DOHH2 (cell line): ENCODE data around the gene TOR4A.

Source experiments
- EZH2phosphoT487 ChIP-seq: fragments of 200-600 bp; sonication (generic); IDR thresholded peaks from 2 replicates; pipeline ENCODE4 v1.6.1; 2017; ENCODE audit warnings: borderline replicate concordance, mild to moderate bottlenecking, antibody characterized with exemption, low read length, moderate library complexity, mixed read lengths
- TF ChIP-seq, protein P1 (sequence below): fragments of 200-600 bp; sonication (generic); IDR thresholded peaks from one replicate; pipeline ENCODE4 v1.5.1; 2014; ENCODE audit warnings: antibody characterized with exemption, mild to moderate bottlenecking, low read depth, low read length; ENCODE audit not compliant: poor library complexity, severe bottlenecking

- TF ChIP-seq, protein P1, sequence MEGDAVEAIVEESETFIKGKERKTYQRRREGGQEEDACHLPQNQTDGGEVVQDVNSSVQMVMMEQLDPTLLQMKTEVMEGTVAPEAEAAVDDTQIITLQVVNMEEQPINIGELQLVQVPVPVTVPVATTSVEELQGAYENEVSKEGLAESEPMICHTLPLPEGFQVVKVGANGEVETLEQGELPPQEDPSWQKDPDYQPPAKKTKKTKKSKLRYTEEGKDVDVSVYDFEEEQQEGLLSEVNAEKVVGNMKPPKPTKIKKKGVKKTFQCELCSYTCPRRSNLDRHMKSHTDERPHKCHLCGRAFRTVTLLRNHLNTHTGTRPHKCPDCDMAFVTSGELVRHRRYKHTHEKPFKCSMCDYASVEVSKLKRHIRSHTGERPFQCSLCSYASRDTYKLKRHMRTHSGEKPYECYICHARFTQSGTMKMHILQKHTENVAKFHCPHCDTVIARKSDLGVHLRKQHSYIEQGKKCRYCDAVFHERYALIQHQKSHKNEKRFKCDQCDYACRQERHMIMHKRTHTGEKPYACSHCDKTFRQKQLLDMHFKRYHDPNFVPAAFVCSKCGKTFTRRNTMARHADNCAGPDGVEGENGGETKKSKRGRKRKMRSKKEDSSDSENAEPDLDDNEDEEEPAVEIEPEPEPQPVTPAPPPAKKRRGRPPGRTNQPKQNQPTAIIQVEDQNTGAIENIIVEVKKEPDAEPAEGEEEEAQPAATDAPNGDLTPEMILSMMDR, result no peak
- no peak for TF ChIP-seq EZH2phosphoT487
Measured at GRCh38 chr9:137314561-137315560, 37.3 kb downstream of the TOR4A start.
